Testis (tissue), 3 donors: ENCODE data around the gene TAGLN2. TPM values are rescaled to one million over a fixed set of nuclear protein-coding genes. Genes with fewer than 3 reads are reported as not detected.

Source experiments
- microRNA-seq, 2 donors: library from miRNA; unstranded; fragments of <30 nt; microRNA quantifications; one replicate each; pipeline ENCODE4, GENCODE V29; 2016; ENCODE audit warnings: borderline number of aligned reads in 2 of 2, borderline replicate concordance in 1 of 2
- polyA plus RNA-seq: library from polyadenylated mRNA; stranded (reverse); fragments of 350-450 nt; fragmentation: Illumina TruSeq; extraction: RNeasy Lipid Tissue Mini Kit (QIAGEN cat#74804); gene quantifications from one replicate; pipeline ENCODE4 v1.2.3, GENCODE V29; 2014; ENCODE audit warnings: low read depth, low replicate concordance; ENCODE audit not compliant: insufficient read depth
- small RNA-seq, 2 donors: library from RNA; depleted of rRNA; stranded (forward); fragments of <200 nt; gene quantifications; one replicate each; pipeline ENCODE3, GENCODE V24; 2016
- total RNA-seq, 2 donors: library from RNA; depleted of rRNA; stranded (reverse); fragments of >200 nt; gene quantifications; one replicate each; pipeline ENCODE4 v1.2.3, GENCODE V29; 2016

Gene TAGLN2
- total and polyA plus RNA-seq, 3 donors from 2014 or later: 204 to 389 (median 305) TPM

Small RNA genes lying within 50 kb of the gene (microRNA-seq; reads per million reads assigned to microRNA genes)
- gene MIR4259: 0 reads per million in 2 donors

Small RNA genes lying within 50 kb of the gene (small RNA-seq; reads per million reads assigned to genes)
- gene MIR4259: 0 reads per million in 2 donors

Other genes starting within 250 kb of the TAGLN2 start
- gene CRP, start 210.9 kb downstream of the TAGLN2 start, total RNA-seq: under 1 TPM; 0.16 to 0.37 TPM
- 0.74 TPM for gene CRP, start 210.9 kb downstream of the TAGLN2 start, polyA plus RNA-seq
- 10 to 100 TPM; 38.3 to 51.0 TPM for gene DUSP23, start 144.5 kb downstream of the TAGLN2 start, total RNA-seq
- 26.2 TPM for gene DUSP23, start 144.5 kb downstream of the TAGLN2 start, polyA plus RNA-seq
- under 1 TPM in 1 of 2 donors, not detected in 1; 0.56 TPM for gene FCRL6, start 123.1 kb downstream of the TAGLN2 start, total RNA-seq
- 1.3 TPM for gene FCRL6, start 123.1 kb downstream of the TAGLN2 start, polyA plus RNA-seq
- gene SLAMF8, start 98.6 kb downstream of the TAGLN2 start, total RNA-seq: under 1 TPM; 0.47 to 0.74 TPM
- 5.3 TPM for gene SLAMF8, start 98.6 kb downstream of the TAGLN2 start, polyA plus RNA-seq
- gene VSIG8, start 62.9 kb downstream of the TAGLN2 start, total RNA-seq: under 1 TPM; 0.43 to 0.55 TPM
- gene VSIG8, start 62.9 kb downstream of the TAGLN2 start, polyA plus RNA-seq: not detected
- gene CFAP45, start 25.3 kb downstream of the TAGLN2 start, total RNA-seq: 10 to 100 TPM; 13.0 to 30.4 TPM
- 59.6 TPM for gene CFAP45, start 25.3 kb downstream of the TAGLN2 start, polyA plus RNA-seq
- gene IGSF9, start 20.1 kb upstream of the TAGLN2 start, total RNA-seq: 10 to 100 TPM in 1 of 2 donors, 1 to 10 TPM in 1; 4.8 to 10.2 TPM
- 7.9 TPM for gene IGSF9, start 20.1 kb upstream of the TAGLN2 start, polyA plus RNA-seq
- 1 to 10 TPM in 1 of 2 donors, not detected in 1; 2.0 TPM for gene SLAMF9, start 28.7 kb upstream of the TAGLN2 start, total RNA-seq
- gene SLAMF9, start 28.7 kb upstream of the TAGLN2 start, polyA plus RNA-seq: 0.74 TPM
- 1 to 10 TPM; 5.1 to 6.5 TPM for gene PIGM, start 106.5 kb upstream of the TAGLN2 start, total RNA-seq
- 9.1 TPM for gene PIGM, start 106.5 kb upstream of the TAGLN2 start, polyA plus RNA-seq
- 1 to 10 TPM in 1 of 2 donors, under 1 TPM in 1; 0.79 to 1.5 TPM for gene KCNJ10, start 144.7 kb upstream of the TAGLN2 start, total RNA-seq
- gene KCNJ10, start 144.7 kb upstream of the TAGLN2 start, polyA plus RNA-seq: 1.9 TPM
- gene KCNJ9, start 156.0 kb upstream of the TAGLN2 start, total RNA-seq: under 1 TPM; 0.55 to 0.68 TPM
- gene KCNJ9, start 156.0 kb upstream of the TAGLN2 start, polyA plus RNA-seq: 0.37 TPM
- 100 to 1,000 TPM; 104 to 119 TPM for gene IGSF8, start 173.1 kb upstream of the TAGLN2 start, total RNA-seq
- 79.8 TPM for gene IGSF8, start 173.1 kb upstream of the TAGLN2 start, polyA plus RNA-seq
- 10 to 100 TPM; 14.2 to 27.9 TPM for gene ATP1A2, start 190.3 kb upstream of the TAGLN2 start, total RNA-seq
- gene ATP1A2, start 190.3 kb upstream of the TAGLN2 start, polyA plus RNA-seq: 13.2 TPM
- 10 to 100 TPM; 13.3 to 23.0 TPM for gene ATP1A4, start 226.1 kb upstream of the TAGLN2 start, total RNA-seq
- 38.6 TPM for gene ATP1A4, start 226.1 kb upstream of the TAGLN2 start, polyA plus RNA-seq